Stimulated activated CD4-positive, alpha-beta T cell treated with anti-CD3 and anti-CD28 coated beads, Interleukin-1b, Interleukin-23, amount 100 ng/mL, for 48 hours (primary cell): ENCODE results near the gene ABHD12B.
"Not testable (repeated sequence)": the region's sequence is repeated elsewhere in the genome, so short reads cannot be mapped to it uniquely, and the experiment has no call there.

ENCODE experiments used
- DNase-seq: peaks from one replicate; pipeline ENCODE4 v3.0.0-alpha.2; 2020

ABHD12B gene

DNA sequence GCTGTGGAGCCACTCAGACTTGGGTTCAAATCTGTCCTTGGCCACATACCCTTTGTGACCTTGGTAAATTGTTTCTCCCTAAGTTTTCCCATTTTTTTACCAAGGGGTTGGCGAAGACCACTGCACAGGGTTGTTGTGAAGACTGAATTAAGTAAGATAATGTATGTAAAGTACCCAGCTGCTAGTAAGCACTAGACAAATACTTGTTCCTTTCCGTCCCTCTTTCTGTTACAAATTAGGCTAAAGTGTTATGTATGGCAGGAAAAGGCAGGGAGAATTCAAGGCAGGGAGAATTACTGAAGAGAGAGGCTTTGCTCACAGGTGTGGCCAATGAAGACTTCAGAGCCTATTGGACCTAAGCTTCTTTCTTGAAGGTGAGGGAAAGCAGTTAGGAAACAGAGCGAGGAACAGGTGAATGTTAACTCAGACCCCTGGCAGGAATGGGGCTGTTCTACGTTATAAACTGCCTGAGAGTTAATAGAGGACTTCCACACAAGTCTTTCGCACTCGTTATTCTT lies 25.9 kb downstream of the ABHD12B start:
- DNase-seq = no peak

DNA sequence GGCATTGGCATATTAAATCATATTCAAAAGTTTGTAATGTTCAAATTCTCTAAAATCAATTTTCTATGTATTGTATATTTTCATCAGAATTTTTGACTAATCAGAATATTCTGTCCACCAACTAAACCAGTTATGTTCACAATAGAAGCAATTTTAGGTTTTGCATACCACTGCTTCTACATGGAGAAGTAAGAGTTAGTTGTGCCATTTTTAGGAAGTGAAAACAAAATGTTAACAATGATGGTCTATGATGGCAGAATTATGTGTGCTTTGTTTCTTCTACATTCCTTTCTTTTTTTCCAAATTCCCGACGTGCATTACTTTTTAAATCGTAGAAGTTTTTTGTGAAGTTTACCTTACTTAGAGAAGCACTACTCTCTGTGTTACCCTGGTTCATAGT lies 29.5 kb downstream of the ABHD12B start:
- no peak for DNase-seq

DNA sequence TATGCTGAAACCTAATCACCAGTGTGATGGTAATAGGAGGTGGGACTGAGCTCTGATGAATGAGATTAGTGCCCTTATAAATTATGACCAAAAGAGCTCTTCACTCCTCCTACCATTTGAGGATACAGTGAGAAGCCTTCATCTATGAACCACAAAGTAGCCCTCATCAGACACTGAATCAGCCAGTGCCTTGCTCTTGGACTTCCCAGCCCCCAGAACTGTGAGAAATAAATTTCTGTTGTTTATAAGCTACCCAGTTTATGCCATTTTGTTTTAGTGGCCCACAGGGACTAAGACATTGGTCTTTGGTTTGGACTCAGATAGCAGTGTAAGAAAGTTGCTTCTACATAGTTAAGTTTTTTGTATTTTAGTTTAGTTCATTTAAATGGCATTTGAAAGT lies 32.9 kb downstream of the ABHD12B start:
- no peak for DNase-seq

DNA sequence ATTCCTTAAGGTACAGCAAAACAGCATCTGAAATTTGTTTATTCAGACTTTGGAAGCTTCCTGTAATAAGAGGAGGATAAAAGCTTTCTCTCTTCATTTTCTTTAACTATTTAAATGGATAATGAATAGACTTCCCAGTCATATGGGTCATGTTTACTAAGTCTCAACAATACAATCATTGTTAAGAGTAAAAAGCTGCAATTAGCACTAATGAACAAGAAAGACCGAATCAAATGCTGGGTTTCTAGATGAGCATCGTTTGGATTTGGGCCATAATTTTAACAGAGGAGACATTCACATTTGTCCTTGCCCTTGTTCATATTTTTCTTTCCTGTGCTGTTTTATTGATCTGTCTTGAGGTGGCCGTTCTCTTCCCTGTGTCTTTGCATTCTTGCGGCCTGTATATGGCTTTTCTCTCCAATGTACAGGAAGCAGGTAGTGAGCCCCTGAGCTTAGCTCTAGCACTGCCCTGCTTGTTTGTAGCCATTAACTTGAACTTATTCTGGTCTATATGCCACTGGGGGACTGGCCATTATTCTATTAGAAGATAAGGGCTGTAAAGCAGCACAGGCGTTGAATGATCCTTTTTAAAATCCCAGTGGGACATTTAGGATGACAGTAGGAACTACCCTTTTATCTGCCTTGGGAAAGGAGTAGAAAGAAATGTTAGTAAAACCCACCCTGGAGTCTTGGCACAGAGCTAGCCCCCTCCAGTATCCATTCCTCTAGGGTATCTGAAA lies 34.6 kb downstream of the ABHD12B start:
- DNase-seq = no peak

- DNase-seq = no peak
These were observed 38.9 kb downstream of the ABHD12B start for GRCh38 chr14:50910495-50911420.

DNA sequence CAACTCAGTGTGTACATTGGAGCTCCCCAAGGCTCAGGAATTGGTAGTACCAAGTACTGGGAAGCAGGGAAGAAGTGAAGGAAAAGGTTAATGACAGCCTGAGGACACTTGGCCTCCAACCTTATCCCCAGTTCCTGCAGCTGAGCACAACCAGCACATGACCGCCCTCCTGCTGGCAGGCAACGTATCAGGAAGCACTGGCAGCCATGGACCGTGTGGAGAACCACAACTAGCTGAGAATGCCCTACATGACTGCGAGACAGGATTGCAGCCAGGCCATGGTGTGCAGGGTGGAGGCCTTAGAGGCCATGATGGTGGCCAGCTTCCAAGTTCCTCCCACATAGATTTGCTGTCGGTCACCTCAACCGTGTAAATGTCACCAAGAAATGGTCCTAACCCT lies 45.6 kb downstream of the ABHD12B start:
- DNase-seq = no peak

DNA sequence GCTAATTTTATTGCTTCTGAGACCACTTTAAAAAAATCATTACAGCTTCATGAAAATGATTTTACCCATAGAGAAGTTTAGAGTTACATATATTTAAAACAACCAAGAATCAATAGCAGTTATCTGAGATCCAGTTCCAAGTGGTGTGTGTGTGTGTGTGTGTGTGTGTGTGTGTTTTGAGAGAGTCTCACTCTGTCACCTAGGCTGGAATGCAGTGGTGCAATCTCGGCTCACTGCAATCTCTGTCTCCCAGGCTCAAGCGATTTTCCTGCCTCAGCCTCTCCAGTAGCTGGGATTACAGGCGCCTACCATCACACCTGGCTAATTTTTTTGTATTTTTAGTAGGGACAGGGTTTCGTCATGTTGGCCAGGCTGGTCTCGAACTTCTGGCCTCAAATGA lies 47.7 kb downstream of the ABHD12B start:
- DNase-seq = not testable (repeated sequence)

GRCh38 chr14:50920482-50921230 lies 48.8 kb downstream of the ABHD12B start:
- no peak for DNase-seq

- no peak for DNase-seq
These were observed 51.0 kb downstream of the ABHD12B start for GRCh38 chr14:50922803-50923202.

GRCh38 chr14:50924236-50924635 lies 52.4 kb downstream of the ABHD12B start:
- DNase-seq = no peak

GRCh38 chr14:50924843-50925242 lies 53.0 kb downstream of the ABHD12B start:
- DNase-seq = no peak

GRCh38 chr14:50926851-50927386 lies 55.1 kb downstream of the ABHD12B start:
- no peak for DNase-seq

DNA sequence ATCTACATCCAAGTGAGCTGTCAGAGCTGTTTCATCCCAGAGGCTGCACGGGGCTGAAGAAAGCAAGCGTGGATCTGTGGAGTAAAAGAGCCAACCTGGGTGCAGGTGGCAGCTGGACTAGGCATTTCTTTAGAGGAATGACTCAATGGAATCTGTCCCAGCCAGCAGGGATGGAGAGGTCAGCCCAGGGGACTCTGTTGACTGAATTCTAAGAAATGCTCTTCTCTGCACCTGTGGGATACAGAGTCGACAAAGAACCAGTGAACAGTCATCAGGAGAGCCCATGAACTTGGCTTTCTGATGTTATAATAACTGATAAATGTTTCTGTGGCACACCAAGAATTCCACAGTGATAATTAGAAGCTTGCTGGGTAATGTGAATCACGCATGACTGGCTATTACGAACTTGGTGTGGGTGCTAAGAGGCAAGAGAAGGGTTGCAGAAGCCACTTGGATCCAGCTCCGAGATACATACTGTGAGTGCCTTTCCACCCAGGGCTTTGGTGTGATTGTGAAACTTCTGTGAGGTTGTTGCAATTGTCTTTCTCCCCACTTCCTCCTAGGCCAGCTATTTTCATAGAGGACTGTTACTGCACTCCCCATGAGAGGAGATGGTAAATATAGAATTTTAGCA lies 56.3 kb downstream of the ABHD12B start:
- no peak for DNase-seq

GRCh38 chr14:50929506-50929905 lies 57.7 kb downstream of the ABHD12B start:
- no peak for DNase-seq

GRCh38 chr14:50931559-50931958 lies 59.7 kb downstream of the ABHD12B start:
- DNase-seq = no peak

DNA sequence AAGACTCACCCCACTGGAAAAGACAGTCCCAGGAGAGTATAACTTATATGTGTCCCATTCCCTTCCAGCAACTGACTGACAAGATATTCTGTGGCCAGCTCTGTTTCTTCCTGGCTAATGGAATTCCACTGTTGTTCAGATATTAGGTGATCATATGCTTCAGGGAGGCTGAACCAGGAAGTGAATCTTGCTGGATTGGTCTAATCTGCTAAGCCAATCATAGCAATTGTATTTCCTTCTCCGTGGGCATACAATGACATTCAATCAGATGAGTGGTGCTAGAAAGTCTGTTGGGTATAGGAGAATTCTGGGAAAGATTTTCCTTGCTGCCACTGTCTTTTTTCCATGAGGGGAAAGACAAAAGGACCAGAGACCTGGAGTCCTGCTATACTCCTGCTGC lies 60.3 kb downstream of the ABHD12B start:
- DNase-seq = no peak

DNA sequence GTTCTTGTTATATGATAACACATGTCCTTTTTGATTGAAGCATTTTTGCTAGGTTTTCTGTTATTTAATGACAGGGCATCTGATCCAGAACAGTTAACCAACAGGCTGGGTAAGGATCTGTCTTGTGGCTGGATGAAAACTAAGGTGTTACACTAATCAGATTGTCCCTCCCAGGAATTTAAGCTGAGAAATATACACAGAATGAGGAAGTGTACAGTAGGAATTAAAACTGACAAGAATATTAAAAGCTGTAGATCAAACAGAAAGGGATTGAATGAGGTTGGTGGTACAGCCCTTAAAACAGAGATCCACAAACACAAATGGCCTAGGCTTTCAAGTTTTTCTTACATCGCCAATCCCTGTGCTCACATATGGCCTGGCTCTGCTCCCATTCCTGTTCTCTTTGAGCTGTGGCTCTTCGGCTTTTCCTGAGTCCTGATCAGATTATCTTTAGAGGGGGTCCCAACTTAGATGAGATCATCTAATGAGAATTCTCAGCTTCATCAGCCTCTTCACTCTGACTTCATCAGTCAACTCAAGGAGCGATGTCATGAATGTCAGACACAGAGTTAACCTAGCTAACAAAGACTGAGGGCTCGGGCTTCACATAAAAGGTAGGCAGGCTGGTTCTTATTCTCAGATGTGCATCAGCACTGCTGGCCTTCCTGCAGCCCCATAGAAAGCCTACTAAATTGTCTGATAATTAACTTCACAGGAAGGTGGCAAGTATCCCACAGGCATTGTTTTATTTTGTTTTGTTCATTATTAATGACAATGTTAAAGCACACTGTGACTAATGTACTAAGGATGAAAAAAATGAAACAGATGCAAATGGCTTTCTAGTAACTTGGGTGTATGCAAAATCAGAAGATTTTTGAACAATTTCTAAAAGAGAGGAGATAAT lies 61.0 kb downstream of the ABHD12B start:
- no peak for DNase-seq

- no peak for DNase-seq
These were observed 63.5 kb downstream of the ABHD12B start for GRCh38 chr14:50935126-50936015.

- DNase-seq = no peak
These were observed 64.1 kb downstream of the ABHD12B start for GRCh38 chr14:50936016-50936340.

DNA sequence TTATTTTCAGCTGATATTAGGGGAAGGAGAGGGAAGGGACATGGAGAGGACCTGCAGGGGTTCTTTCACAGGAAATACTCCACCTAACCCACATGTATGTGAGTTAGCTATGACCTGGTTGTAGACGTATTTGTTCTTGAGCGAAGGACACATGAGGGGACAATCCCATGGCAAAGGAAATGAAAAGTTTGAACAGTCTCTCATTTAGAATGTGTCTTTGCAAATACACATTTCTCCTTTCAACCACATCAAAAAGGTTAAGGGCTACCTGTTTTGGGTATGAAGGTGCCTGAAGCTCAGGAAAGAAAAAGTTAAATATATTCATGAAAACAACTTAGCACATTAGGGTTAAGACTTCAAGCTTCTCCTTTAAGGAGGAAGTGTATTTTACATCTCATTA lies 65.0 kb downstream of the ABHD12B start:
- no peak for DNase-seq
